Neural cell (in vitro differentiated cells): ENCODE data around the gene CTNNA2. TPM values are rescaled to one million over a fixed set of nuclear protein-coding genes. Genes with fewer than 3 reads are reported as not detected.

ENCODE experiments used
- H2AFZ ChIP-seq: fragments of 200-600, 300-800 bp; sonication (generic), shearing (Covaris generic); 2 replicates; pipeline ENCODE4 v1.6.0; 2014; ENCODE audit warnings: low read depth, mild to moderate bottlenecking, antibody characterized with exemption, low read length, moderate library complexity
- H3F3A ChIP-seq: fragments of 200-600 bp; shearing (Covaris generic); 2 replicates; pipeline ENCODE4 v1.6.1; 2016; ENCODE audit warnings: mild to moderate bottlenecking, moderate library complexity, mixed read lengths, antibody characterized with exemption, low read length; ENCODE audit not compliant: insufficient read depth, poor library complexity, severe bottlenecking
- H3K27ac ChIP-seq: fragments of 200-600, 300-800 bp; sonication (generic), shearing (Covaris generic); 2 replicates; pipeline ENCODE4 v1.5.1; 2014; ENCODE audit warnings: mild to moderate bottlenecking, low read length, moderate library complexity
- H3K27me3 ChIP-seq: fragments of 300-800, 200-600 bp; sonication (generic), shearing (Covaris generic); 2 replicates; pipeline ENCODE4 v1.6.0; 2014; ENCODE audit warnings: mild to moderate bottlenecking, low read depth, low read length, moderate library complexity; ENCODE audit not compliant: insufficient read depth
- H3K36me3 ChIP-seq: fragments of 300-800, 200-600 bp; sonication (generic), shearing (Covaris generic); 2 replicates; pipeline ENCODE4 v1.5.1; 2014; ENCODE audit warnings: mild to moderate bottlenecking, antibody characterized with exemption, low read length, moderate library complexity; ENCODE audit not compliant: insufficient read depth
- H3K4me2 ChIP-seq: fragments of 300-800, 200-600 bp; sonication (generic), shearing (Covaris generic); 2 replicates; pipeline ENCODE4 v1.6.0; 2014; ENCODE audit warnings: mild to moderate bottlenecking, low read length
- H3K4me3 ChIP-seq: fragments of 300-800, 200-600 bp; sonication (generic), shearing (Covaris generic); 2 replicates; pipeline ENCODE4 v1.5.1; 2014; ENCODE audit warnings: mild to moderate bottlenecking, low read length, moderate library complexity
- H3K79me2 ChIP-seq: fragments of 200-600 bp; shearing (Covaris generic); replicated peaks from 2 replicates; pipeline ENCODE4 v1.6.0; 2014; ENCODE audit warnings: mild to moderate bottlenecking, low read length, moderate library complexity; ENCODE audit not compliant: insufficient read depth
- H3K9ac ChIP-seq: fragments of 300-800, 200-600 bp; sonication (generic), shearing (Covaris generic); 2 replicates; pipeline ENCODE4 v1.6.1; 2016; ENCODE audit warnings: mild to moderate bottlenecking, low read length, mixed read lengths
- H3K9me2 ChIP-seq: fragments of 200-600 bp; shearing (Covaris generic); 2 replicates; pipeline ENCODE4 v1.6.1; 2016; ENCODE audit warnings: mild to moderate bottlenecking, low read length, mixed read lengths; ENCODE audit not compliant: insufficient read depth
- H3K9me3 ChIP-seq: fragments of 200-600, 300-800 bp; sonication (generic), shearing (Covaris generic); 2 replicates; pipeline ENCODE4 v1.6.1; 2016; ENCODE audit warnings: mild to moderate bottlenecking, mixed run types, low read length, moderate library complexity, mixed read lengths
- H4K20me1 ChIP-seq: fragments of 200-600 bp; shearing (Covaris generic); 2 replicates; pipeline ENCODE4 v1.6.1; 2016; ENCODE audit warnings: mild to moderate bottlenecking, mixed run types; ENCODE audit not compliant: insufficient read depth
- EP300 ChIP-seq: fragments of 450-650 bp; conservative IDR thresholded peaks from 2 replicates; pipeline ENCODE4 v1.6.1; 2014; ENCODE audit warnings: antibody characterized with exemption, mild to moderate bottlenecking, moderate library complexity; ENCODE audit not compliant: poor library complexity, severe bottlenecking
- EZH2 ChIP-seq: fragments of 200-600, 300-800 bp; shearing (Covaris generic), sonication (generic); IDR thresholded peaks from 2 replicates; pipeline ENCODE4 v1.6.1; 2014; ENCODE audit warnings: antibody characterized with exemption, low read length, borderline replicate concordance, mild to moderate bottlenecking; ENCODE audit not compliant: insufficient read depth, poor library complexity, severe bottlenecking
- MXI1 ChIP-seq: fragments of 450-650 bp; conservative IDR thresholded peaks from 2 replicates; pipeline ENCODE4 v1.6.1; 2014; ENCODE audit warnings: antibody characterized with exemption, mild to moderate bottlenecking; ENCODE audit not compliant: poor library complexity, severe bottlenecking
- POLR2AphosphoS5 ChIP-seq: IDR thresholded peaks from 2 replicates; pipeline ENCODE4 v1.6.1; 2012
- RAD21 ChIP-seq: fragments of 450-650 bp; conservative IDR thresholded peaks from 2 replicates; pipeline ENCODE4 v1.6.1; 2014; ENCODE audit warnings: antibody characterized with exemption, mild to moderate bottlenecking, moderate library complexity
- SMC3 ChIP-seq: fragments of 450-650 bp; conservative IDR thresholded peaks from 2 replicates; pipeline ENCODE4 v1.6.1; 2014; ENCODE audit warnings: antibody characterized with exemption, mild to moderate bottlenecking, moderate library complexity; ENCODE audit not compliant: poor library complexity
- TAF1 ChIP-seq: IDR thresholded peaks from 2 replicates; pipeline ENCODE4 v1.6.1; 2012; ENCODE audit warnings: low read depth
- polyA plus RNA-seq: library from polyadenylated mRNA; depleted of rRNA; stranded (reverse); fragments of >200 nt; gene quantifications from 2 replicates; pipeline ENCODE4 v1.2.3, GENCODE V29; 2014
- TF ChIP-seq, protein P1 (sequence below): IDR thresholded peaks from 2 replicates; pipeline ENCODE4 v1.6.1; 2012; ENCODE audit warnings: borderline replicate concordance
- TF ChIP-seq, protein P2 (sequence below): fragments of 450-650 bp; IDR thresholded peaks from 2 replicates; pipeline ENCODE4 v1.5.1; 2014; ENCODE audit warnings: antibody characterized with exemption, mild to moderate bottlenecking, moderate library complexity; ENCODE audit not compliant: poor library complexity, severe bottlenecking

Gene CTNNA2
- polyA plus RNA-seq, 1 donor from 2014 or later, result 194 TPM

DNA sequence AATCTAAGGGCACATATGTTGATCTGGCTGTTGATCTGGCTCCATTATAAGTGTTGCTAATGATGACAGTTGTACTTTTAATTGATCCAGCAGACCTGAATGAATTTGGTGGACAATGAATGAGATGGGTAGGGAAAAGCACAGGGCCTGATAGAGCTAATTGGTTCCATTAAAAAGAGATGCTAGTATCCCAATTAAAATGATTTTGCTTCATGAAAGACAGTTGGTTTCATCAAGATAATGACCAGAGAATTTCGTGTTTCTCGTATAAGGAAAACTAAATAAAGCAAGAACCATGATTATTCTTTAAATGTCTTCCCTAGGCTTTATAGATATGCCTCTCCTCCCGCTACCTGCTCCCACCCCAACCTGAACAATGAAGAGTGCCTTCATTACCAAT lies 900.3 kb downstream of the CTNNA2 start:
- Histone ChIP-seq H3K27ac (no peak overlapping the region), H3K36me3 (no peaks in the 10 kb centered on the region), H2AFZ (no peak overlapping the region), H4K20me1 (no peaks in the 10 kb centered on the region), H3F3A (no peaks in the 10 kb centered on the region), H3K79me2 (no peaks in the 10 kb centered on the region), H3K9ac (no peak overlapping the region), H3K9me3 (no peaks in the 10 kb centered on the region), H3K4me3 (no peak overlapping the region), H3K4me2 (no peak overlapping the region), H3K27me3 (no peaks in the 10 kb centered on the region), H3K9me2 (no peaks in the 10 kb centered on the region)
- TF ChIP-seq TAF1 (no peak), EP300 (no peak), EZH2 (no peak), RAD21 (no peak), POLR2AphosphoS5 (no peak), MXI1 (no peak), SMC3 (no peak)
- TF ChIP-seq, protein P1, sequence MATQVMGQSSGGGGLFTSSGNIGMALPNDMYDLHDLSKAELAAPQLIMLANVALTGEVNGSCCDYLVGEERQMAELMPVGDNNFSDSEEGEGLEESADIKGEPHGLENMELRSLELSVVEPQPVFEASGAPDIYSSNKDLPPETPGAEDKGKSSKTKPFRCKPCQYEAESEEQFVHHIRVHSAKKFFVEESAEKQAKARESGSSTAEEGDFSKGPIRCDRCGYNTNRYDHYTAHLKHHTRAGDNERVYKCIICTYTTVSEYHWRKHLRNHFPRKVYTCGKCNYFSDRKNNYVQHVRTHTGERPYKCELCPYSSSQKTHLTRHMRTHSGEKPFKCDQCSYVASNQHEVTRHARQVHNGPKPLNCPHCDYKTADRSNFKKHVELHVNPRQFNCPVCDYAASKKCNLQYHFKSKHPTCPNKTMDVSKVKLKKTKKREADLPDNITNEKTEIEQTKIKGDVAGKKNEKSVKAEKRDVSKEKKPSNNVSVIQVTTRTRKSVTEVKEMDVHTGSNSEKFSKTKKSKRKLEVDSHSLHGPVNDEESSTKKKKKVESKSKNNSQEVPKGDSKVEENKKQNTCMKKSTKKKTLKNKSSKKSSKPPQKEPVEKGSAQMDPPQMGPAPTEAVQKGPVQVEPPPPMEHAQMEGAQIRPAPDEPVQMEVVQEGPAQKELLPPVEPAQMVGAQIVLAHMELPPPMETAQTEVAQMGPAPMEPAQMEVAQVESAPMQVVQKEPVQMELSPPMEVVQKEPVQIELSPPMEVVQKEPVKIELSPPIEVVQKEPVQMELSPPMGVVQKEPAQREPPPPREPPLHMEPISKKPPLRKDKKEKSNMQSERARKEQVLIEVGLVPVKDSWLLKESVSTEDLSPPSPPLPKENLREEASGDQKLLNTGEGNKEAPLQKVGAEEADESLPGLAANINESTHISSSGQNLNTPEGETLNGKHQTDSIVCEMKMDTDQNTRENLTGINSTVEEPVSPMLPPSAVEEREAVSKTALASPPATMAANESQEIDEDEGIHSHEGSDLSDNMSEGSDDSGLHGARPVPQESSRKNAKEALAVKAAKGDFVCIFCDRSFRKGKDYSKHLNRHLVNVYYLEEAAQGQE, result no peak
- TF ChIP-seq, protein P2, sequence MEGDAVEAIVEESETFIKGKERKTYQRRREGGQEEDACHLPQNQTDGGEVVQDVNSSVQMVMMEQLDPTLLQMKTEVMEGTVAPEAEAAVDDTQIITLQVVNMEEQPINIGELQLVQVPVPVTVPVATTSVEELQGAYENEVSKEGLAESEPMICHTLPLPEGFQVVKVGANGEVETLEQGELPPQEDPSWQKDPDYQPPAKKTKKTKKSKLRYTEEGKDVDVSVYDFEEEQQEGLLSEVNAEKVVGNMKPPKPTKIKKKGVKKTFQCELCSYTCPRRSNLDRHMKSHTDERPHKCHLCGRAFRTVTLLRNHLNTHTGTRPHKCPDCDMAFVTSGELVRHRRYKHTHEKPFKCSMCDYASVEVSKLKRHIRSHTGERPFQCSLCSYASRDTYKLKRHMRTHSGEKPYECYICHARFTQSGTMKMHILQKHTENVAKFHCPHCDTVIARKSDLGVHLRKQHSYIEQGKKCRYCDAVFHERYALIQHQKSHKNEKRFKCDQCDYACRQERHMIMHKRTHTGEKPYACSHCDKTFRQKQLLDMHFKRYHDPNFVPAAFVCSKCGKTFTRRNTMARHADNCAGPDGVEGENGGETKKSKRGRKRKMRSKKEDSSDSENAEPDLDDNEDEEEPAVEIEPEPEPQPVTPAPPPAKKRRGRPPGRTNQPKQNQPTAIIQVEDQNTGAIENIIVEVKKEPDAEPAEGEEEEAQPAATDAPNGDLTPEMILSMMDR, result no peak

DNA sequence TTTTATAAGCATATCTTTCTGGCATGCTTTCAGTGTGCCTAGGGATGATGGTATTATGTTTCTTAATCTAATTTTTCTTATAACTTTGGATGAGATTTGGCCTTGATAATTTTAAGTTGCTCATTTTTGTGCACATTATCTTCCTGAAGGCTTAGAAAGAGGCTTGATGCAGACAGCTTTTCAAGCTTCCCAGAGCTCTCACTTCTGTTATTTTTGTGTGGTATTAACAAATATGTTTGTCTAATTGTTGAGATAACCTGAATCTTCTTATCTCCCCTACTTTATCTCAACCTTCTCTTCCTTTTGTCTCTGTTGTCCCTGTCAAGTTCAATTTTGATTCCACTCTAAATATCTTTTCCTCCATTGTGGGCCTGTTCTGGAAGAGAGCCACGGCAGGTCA lies 904.9 kb downstream of the CTNNA2 start:
- H3K27me3 ChIP-seq, result no peaks in the 10 kb centered on the region
- H2AFZ ChIP-seq, result no peak overlapping the region
- no peaks in the 10 kb centered on the region for H3F3A ChIP-seq
- no peaks in the 10 kb centered on the region for H3K9me2 ChIP-seq
- TF ChIP-seq, protein P2, result no peak
- TF ChIP-seq, protein P1, result no peak
- no peak for TF ChIP-seq EP300
- no peak overlapping the region for H3K4me3 ChIP-seq
- no peak overlapping the region for H3K9ac ChIP-seq
- H4K20me1 ChIP-seq, result no peaks in the 10 kb centered on the region
- no peaks in the 10 kb centered on the region for H3K79me2 ChIP-seq
- H3K4me2 ChIP-seq, result no peak overlapping the region
- H3K27ac ChIP-seq, result no peak overlapping the region
- H3K36me3 ChIP-seq, result no peaks in the 10 kb centered on the region
- no peaks in the 10 kb centered on the region for H3K9me3 ChIP-seq
